ENCODE measurements around the gene HMGCS2.

GRCh38 chr1:119772298-119772697 lies 3.6 kb upstream of the HMGCS2 start:
- TF ChIP-seq, protein P1, sequence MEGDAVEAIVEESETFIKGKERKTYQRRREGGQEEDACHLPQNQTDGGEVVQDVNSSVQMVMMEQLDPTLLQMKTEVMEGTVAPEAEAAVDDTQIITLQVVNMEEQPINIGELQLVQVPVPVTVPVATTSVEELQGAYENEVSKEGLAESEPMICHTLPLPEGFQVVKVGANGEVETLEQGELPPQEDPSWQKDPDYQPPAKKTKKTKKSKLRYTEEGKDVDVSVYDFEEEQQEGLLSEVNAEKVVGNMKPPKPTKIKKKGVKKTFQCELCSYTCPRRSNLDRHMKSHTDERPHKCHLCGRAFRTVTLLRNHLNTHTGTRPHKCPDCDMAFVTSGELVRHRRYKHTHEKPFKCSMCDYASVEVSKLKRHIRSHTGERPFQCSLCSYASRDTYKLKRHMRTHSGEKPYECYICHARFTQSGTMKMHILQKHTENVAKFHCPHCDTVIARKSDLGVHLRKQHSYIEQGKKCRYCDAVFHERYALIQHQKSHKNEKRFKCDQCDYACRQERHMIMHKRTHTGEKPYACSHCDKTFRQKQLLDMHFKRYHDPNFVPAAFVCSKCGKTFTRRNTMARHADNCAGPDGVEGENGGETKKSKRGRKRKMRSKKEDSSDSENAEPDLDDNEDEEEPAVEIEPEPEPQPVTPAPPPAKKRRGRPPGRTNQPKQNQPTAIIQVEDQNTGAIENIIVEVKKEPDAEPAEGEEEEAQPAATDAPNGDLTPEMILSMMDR (IDR thresholded peaks at IDR 0.05; ENCODE audit: insufficient read depth, low read length, poor library complexity, severe bottlenecking), result no peak
- no peak for TF ChIP-seq EZH2phosphoT487 (conservative IDR thresholded peaks at IDR 0.05; ENCODE audit: low read length)
